Measurements from ENCODE around the gene NFATC2. TPM values are rescaled to one million over a fixed set of nuclear protein-coding genes. Genes with fewer than 3 reads are reported as not detected.

Gene NFATC2
- total and polyA plus RNA-seq, 8 donors, result 5.3 to 12.3 (median 8.5) TPM

- intact Hi-C loops (cut with DNase I), result no loop called here
- no peaks in the 10 kb centered on the region for H3K36me3 ChIP-seq
- TF ChIP-seq CTCF (IDR thresholded peaks at IDR 0.05), result no peak
- no peaks in the 10 kb centered on the region for H3K4me1 ChIP-seq
- H3K27me3 ChIP-seq, result no peaks in the 10 kb centered on the region
- no peak overlapping the region for H3K27ac ChIP-seq
- DNase-seq (no peak), ATAC-seq (no peak)
- H3K4me3 ChIP-seq, result no peak overlapping the region
- H3K9me3 ChIP-seq, result peaks cover 0 to 4% of the 10 kb centered on the region in 2 donors
Observed at GRCh38 chr20:51473256-51473655, 69.3 kb downstream of the NFATC2 start.

DNA sequence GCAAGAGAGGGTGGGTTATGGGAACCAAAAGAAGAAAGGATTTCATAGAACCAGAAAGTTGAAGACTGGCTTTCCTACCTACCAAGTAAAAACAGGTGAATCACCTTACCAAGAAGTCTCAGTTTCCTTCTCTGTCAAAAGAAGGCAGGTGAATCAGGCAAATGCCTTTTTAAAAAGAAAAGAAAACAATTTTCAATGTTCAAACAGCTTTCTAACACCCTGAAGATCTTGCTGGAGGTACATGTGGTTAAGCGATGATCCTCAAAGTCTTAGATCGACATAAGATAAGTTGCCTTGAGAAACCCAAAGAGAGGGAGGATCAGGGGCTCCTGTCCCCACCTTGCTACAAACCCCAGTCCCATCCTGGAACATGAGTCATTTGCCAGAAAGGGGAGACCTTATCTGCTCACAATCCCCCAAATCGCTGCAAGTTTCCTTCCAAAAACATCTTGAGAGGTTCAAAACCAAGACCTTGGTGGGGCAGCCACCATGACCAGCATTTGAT, 71.6 kb downstream of the NFATC2 start:
- ATAC-seq, result no peak
- Histone ChIP-seq H3K4me1 (no peaks in the 10 kb centered on the region), H3K9me3 (no peaks in the 10 kb centered on the region), H3K4me3 (no peak overlapping the region), H3K27ac (no peak overlapping the region), H3K36me3 (no peaks in the 10 kb centered on the region), H3K27me3 (no peaks in the 10 kb centered on the region)
- no peak for TF ChIP-seq CTCF (IDR thresholded peaks at IDR 0.05)
- DNase-seq, result no peak
- intact Hi-C loops (cut with DNase I), result no loop called here

GRCh38 chr20:51470499-51470820, 72.1 kb downstream of the NFATC2 start:
- no peak for ATAC-seq
- TF ChIP-seq CTCF (IDR thresholded peaks at IDR 0.05), result no peak
- intact Hi-C loops (cut with DNase I), result no loop called here

GRCh38 chr20:51469578-51470498, 72.7 kb downstream of the NFATC2 start:
- ATAC-seq, result peak; percentile 31
- H3K27ac ChIP-seq, result no peak overlapping the region
- intact Hi-C loops (cut with DNase I), result no loop called here

More at GRCh38 chr20:51470499-51470820, 72.1 kb downstream of the NFATC2 start:
- H3K27me3 ChIP-seq, result no peaks in the 10 kb centered on the region
- DNase-seq, result no peak
- H3K9me3 ChIP-seq, result no peaks in the 10 kb centered on the region
- no peaks in the 10 kb centered on the region for H3K36me3 ChIP-seq
- no peak overlapping the region for H3K4me3 ChIP-seq
- H3K4me1 ChIP-seq, result no peaks in the 10 kb centered on the region
- H3K27ac ChIP-seq, result no peak overlapping the region

More at GRCh38 chr20:51469578-51470498, 72.7 kb downstream of the NFATC2 start:
- no peaks in the 10 kb centered on the region for H3K27me3 ChIP-seq
- H3K4me3 ChIP-seq, result no peak overlapping the region
- H3K9me3 ChIP-seq, result no peaks in the 10 kb centered on the region
- peak in 1 of 4 donors; percentile 50 for DNase-seq
- no peaks in the 10 kb centered on the region for H3K36me3 ChIP-seq
- no peak for TF ChIP-seq CTCF (IDR thresholded peaks at IDR 0.05)
- H3K4me1 ChIP-seq, result no peaks in the 10 kb centered on the region

Measured in left lung (tissue), 10 donors.